ENCODE data around the gene CDC25B. TPM values are rescaled to one million over a fixed set of nuclear protein-coding genes. Genes with fewer than 3 reads are reported as not detected.
A peak's percentile ranks its signal among the peaks of the same experiment; 100 is the strongest.

Gene CDC25B
- total RNA-seq, 3 donors from 2014 or later, result 18.1 to 25.0 (median 22.0) TPM

DNA sequence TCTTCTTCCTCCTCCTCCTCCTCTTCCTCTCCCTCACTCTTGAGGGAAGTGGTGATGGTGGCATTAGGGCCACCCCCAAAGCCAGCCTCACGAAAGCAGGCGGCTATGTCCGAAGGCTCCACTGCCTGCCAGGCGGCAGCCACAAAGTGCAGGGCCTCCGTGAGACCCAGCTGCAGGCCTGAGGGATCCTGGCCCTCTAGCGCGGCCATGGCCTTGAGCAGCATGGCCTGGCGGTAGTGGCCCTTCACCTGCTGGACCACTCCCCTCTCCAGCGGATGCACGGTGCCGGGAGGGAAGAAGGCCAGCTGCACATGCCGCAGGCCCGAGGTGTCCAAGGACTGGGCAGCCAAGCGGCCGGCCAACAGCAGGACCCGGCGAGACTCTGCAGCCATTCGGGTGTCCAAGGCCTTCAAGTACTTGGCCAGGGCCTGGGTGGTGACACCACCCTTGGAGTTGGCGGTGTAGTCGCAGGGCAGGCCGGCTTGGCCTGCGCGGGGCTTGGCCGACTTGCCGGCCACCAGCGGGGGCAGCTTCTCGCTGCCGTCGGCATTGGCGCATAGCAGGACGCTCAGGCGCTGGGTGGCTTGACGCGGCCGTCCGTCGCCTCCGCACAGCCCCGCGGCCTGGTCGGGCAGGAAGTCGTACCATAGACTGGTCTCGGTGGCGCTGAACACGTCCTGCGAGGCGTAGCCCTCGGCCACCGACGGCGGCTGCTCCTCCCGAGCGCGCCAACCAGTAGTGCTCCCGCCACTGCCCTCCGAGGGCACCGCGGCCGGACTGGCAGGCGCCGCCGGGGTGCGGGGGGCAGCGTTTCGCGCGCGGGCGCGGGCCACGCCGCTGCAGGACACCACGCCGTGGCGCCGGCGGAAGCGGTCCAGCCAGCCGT is 10.6 kb upstream of the CDC25B start:
- intact Hi-C loops (cut with DNase I; ENCODE audit: low total_unique reads), result loop anchor here (2.0 kb wide), 1 partner anchor 35 kb away; the partner anchor contains the start of gene AP5S1
- Histone ChIP-seq H3K4me1 (peaks cover 31 to 37% of the 10 kb centered on the region in 2 donors), H3K27ac (peak overlapping the region; percentile 72 to 82), H3K36me3 (no peaks in the 10 kb centered on the region), H3K27me3 (no peaks in the 10 kb centered on the region), H3K4me3 (peak overlapping the region; percentile 48 to 80 (median 67)), H3K9me3 (no peaks in the 10 kb centered on the region)
- no peak for DNase-seq (ENCODE audit: low spot score in 2 of 2)
- TF ChIP-seq POLR2AphosphoS5 (IDR thresholded peaks at IDR 0.05), result no peak
- no peak for TF ChIP-seq POLR2A (IDR thresholded peaks at IDR 0.05)
- TF ChIP-seq, protein P1, sequence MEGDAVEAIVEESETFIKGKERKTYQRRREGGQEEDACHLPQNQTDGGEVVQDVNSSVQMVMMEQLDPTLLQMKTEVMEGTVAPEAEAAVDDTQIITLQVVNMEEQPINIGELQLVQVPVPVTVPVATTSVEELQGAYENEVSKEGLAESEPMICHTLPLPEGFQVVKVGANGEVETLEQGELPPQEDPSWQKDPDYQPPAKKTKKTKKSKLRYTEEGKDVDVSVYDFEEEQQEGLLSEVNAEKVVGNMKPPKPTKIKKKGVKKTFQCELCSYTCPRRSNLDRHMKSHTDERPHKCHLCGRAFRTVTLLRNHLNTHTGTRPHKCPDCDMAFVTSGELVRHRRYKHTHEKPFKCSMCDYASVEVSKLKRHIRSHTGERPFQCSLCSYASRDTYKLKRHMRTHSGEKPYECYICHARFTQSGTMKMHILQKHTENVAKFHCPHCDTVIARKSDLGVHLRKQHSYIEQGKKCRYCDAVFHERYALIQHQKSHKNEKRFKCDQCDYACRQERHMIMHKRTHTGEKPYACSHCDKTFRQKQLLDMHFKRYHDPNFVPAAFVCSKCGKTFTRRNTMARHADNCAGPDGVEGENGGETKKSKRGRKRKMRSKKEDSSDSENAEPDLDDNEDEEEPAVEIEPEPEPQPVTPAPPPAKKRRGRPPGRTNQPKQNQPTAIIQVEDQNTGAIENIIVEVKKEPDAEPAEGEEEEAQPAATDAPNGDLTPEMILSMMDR (IDR thresholded peaks at IDR 0.05), result no peak

DNA sequence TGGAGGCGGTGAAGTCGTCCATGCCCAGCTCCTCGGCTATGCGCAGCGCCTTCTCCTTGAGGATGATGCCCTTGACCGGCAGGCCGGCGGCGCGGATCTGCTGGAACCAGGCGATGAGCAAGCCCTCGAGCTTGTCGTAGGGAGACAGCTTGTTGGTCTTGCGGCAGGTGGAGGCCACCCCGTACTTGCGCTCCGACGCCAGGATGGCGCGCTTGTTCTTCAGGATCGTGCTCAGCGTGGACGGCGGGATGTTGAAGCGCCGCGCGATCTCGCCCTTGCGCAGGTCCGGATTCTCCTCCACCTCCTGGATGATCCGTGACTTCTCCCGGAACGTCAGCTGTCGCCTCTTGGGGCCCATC is 10.0 kb upstream of the CDC25B start:
- no peaks in the 10 kb centered on the region for H3K36me3 ChIP-seq
- intact Hi-C loops (cut with DNase I; ENCODE audit: low total_unique reads), result no loop called here
- no peaks in the 10 kb centered on the region for H3K27me3 ChIP-seq
- peaks cover 28 to 30% of the 10 kb centered on the region in 2 donors for H3K4me1 ChIP-seq
- H3K4me3 ChIP-seq, result peak overlapping the region; percentile 48 to 80 (median 67)
- TF ChIP-seq POLR2AphosphoS5 (IDR thresholded peaks at IDR 0.05) (peak in 2 of 3 donors; percentile 24 to 62), POLR2A (IDR thresholded peaks at IDR 0.05) (no peak)
- TF ChIP-seq, protein P1 (IDR thresholded peaks at IDR 0.05), result no peak
- DNase-seq (ENCODE audit: low spot score in 2 of 2), result peak in 1 of 2 donors; percentile 50
- peak overlapping the region; percentile 72 to 82 for H3K27ac ChIP-seq
- no peaks in the 10 kb centered on the region for H3K9me3 ChIP-seq

DNA sequence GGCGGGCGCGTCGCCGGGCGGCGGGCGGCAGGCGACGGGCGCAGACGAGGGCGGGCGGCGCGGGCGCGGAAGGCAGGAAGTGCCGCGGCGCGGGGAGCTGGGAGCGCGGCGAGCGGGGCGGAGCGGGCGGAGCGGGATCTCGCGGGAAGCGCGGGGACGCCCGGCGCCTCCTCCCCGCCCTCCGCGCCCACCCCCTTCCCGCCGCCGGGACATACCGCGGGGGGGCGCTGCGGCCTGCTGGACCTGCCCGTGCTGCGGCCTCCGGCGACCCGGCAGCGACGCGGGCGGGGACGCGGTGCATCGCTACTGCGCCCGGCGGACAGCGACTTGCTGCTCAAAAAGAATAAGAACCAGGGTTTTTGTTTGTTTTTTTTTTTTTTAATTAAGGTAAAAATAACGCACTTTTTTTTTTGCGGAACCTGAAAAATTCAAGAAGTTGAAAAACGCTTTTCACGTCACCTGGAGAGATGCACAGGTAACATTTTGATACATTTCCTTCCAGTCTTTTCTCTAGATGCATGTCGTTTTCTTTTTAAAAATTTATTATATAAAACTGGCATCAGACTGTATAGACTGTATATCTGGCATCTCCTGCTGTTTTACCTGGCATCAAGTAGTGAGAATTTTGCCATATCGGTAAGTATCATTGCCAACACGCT is 9.3 kb upstream of the CDC25B start, which contains the start of gene CENPB:
Gene CENPB, minus strand, starts transcription at position 76 of the 659 bp plus-strand sequence. CDS start 257 bp downstream, outside the sequence.
- Histone ChIP-seq H3K4me1 (peaks cover 27 to 30% of the 10 kb centered on the region in 2 donors), H3K27me3 (no peaks in the 10 kb centered on the region), H3K27ac (peak within 1 kb of the TSS; percentile 72 to 82), H3K9me3 (no peaks in the 10 kb centered on the region), H3K4me3 (peak within 1 kb of the TSS; percentile 48 to 80 (median 67)), H3K36me3 (no peaks in the 10 kb centered on the region)
- TF ChIP-seq POLR2AphosphoS5 (IDR thresholded peaks at IDR 0.05), result peak; percentile 42 to 75 (median 57)
- TF ChIP-seq, protein P1 (IDR thresholded peaks at IDR 0.05), result peak in 1 of 3 donors; percentile 69
- TF ChIP-seq POLR2A (IDR thresholded peaks at IDR 0.05), result no peak
- peak; percentile 90 to 91 for DNase-seq (ENCODE audit: low spot score in 2 of 2)
- intact Hi-C loops (cut with DNase I; ENCODE audit: low total_unique reads), result no loop called here

DNA sequence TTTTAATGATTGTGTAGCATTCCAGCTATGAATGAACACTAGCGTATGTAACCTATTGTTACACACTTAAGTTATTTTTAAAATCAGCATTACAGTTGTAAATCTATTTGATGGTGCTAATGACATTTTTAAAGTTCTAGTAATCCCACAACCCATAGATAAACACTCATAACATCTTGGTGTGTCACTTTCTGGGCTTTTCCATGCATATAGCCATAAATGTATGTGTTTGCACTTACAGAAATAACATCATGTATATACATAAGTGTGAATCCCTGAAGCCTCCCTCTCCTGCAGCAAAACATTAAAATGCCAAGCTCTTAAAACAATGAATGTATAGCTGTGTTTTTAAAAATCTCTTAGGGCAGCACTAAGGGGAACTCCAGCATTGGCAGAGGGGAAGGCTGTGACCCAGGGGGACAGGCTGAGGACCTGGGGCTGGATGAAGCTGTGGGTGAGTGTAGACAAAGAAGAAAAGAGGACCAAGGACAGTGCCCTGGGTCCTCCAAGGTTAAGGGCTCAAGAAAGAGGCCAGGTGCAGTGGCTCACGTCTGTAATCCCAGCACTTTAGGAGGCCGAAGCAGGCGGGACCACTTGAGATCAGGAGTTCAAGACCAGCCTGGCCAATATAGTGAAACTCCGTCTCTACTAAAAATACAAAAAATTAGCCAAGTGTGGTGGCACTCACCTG is 8.6 kb upstream of the CDC25B start:
- Histone ChIP-seq H3K4me1 (peaks cover 26 to 30% of the 10 kb centered on the region in 2 donors), H3K27ac (peak overlapping the region in 1 of 2 donors; percentile 23), H3K4me3 (peak overlapping the region in 2 of 3 donors; percentile 67 to 80), H3K9me3 (no peaks in the 10 kb centered on the region), H3K27me3 (no peaks in the 10 kb centered on the region), H3K36me3 (no peaks in the 10 kb centered on the region)
- DNase-seq (ENCODE audit: low spot score in 2 of 2), result no peak
- intact Hi-C loops (cut with DNase I; ENCODE audit: low total_unique reads), result loop anchor here (1.0 kb wide), 1 partner anchor 22 kb away; no protein-coding TSS in a partner anchor
- TF ChIP-seq POLR2AphosphoS5 (IDR thresholded peaks at IDR 0.05), result no peak
- no peak for TF ChIP-seq POLR2A (IDR thresholded peaks at IDR 0.05)
- TF ChIP-seq, protein P1 (IDR thresholded peaks at IDR 0.05), result no peak

Data from breast epithelium (tissue), 4 donors.